DND-41 (cell line): ENCODE results near the gene EGFLAM.
"Not testable (repeated sequence)": the region's sequence is repeated elsewhere in the genome, so short reads cannot be mapped to it uniquely, and the experiment has no call there.

Source experiments
- ATAC-seq: fragments of 200-7000 bp; cut with Tn5 transposase; 3 replicates; pipeline ENCODE4 v1.9.1; 2021; ENCODE audit warnings: low read depth; ENCODE audit not compliant: insufficient read depth
- DNase-seq: peaks from one replicate; pipeline ENCODE4 v3.0.0-alpha.2; 2020
- H2AFZ ChIP-seq: 2 replicates; pipeline ENCODE4 v1.6.0; 2012; ENCODE audit warnings: low read depth, low read length
- H3K27ac ChIP-seq: 2 replicates; pipeline ENCODE4 v1.5.1; 2012; ENCODE audit warnings: low read length, inconsistent platforms
- H3K27me3 ChIP-seq: fragments of 200-600 bp; sonication (generic); 2 replicates; pipeline ENCODE4 v1.6.0; 2012; ENCODE audit warnings: low read length, mild to moderate bottlenecking, inconsistent platforms; ENCODE audit not compliant: insufficient read depth, poor library complexity
- H3K36me3 ChIP-seq: 2 replicates; pipeline ENCODE4 v1.5.1; 2012; ENCODE audit warnings: low read length, inconsistent platforms; ENCODE audit not compliant: insufficient read depth
- H3K4me1 ChIP-seq: 2 replicates; pipeline ENCODE4 v1.5.1; 2012; ENCODE audit warnings: mild to moderate bottlenecking, low read length; ENCODE audit not compliant: insufficient read depth
- H3K4me2 ChIP-seq: 2 replicates; pipeline ENCODE4 v1.6.0; 2012; ENCODE audit warnings: mild to moderate bottlenecking, moderate library complexity, low read length, inconsistent platforms; ENCODE audit not compliant: insufficient read depth
- H3K4me3 ChIP-seq, 2 experiments: fragments of 200-600 bp in 1 of 2; shearing (Covaris generic) in 1 of 2; 2 replicates each; pipeline ENCODE4 v1.5.1; 2012 to 2016; ENCODE audit warnings: inconsistent platforms in 2 of 2, low read length in 2 of 2, mild to moderate bottlenecking in 2 of 2, low read depth in 1 of 2, moderate library complexity in 1 of 2
- H3K79me2 ChIP-seq: 2 replicates; pipeline ENCODE4 v1.6.0; 2012; ENCODE audit warnings: low read length, inconsistent platforms; ENCODE audit not compliant: insufficient read depth
- H3K9ac ChIP-seq: 2 replicates; pipeline ENCODE4 v1.6.0; 2012; ENCODE audit warnings: low read depth, mild to moderate bottlenecking, inconsistent platforms, low read length, moderate library complexity
- H3K9me3 ChIP-seq: 2 replicates; pipeline ENCODE4 v1.5.1; 2012; ENCODE audit warnings: low read length, moderate library complexity, mild to moderate bottlenecking, inconsistent platforms; ENCODE audit not compliant: insufficient read depth, severe bottlenecking
- H4K20me1 ChIP-seq: 2 replicates; pipeline ENCODE4 v1.6.0; 2012; ENCODE audit warnings: low read length; ENCODE audit not compliant: insufficient read depth
- CTCF ChIP-seq: IDR thresholded peaks from 2 replicates; pipeline ENCODE4 v1.5.1; 2012; ENCODE audit warnings: borderline replicate concordance, low read length, moderate library complexity, mild to moderate bottlenecking; ENCODE audit not compliant: poor library complexity, severe bottlenecking; ENCODE audit errors: extremely low read depth
- EZH2 ChIP-seq: IDR thresholded peaks from 3 replicates; pipeline ENCODE4 v1.6.1; 2012; ENCODE audit warnings: borderline replicate concordance, low read depth, mild to moderate bottlenecking, moderate library complexity, low read length, inconsistent platforms; ENCODE audit not compliant: severe bottlenecking

Gene EGFLAM

DNA sequence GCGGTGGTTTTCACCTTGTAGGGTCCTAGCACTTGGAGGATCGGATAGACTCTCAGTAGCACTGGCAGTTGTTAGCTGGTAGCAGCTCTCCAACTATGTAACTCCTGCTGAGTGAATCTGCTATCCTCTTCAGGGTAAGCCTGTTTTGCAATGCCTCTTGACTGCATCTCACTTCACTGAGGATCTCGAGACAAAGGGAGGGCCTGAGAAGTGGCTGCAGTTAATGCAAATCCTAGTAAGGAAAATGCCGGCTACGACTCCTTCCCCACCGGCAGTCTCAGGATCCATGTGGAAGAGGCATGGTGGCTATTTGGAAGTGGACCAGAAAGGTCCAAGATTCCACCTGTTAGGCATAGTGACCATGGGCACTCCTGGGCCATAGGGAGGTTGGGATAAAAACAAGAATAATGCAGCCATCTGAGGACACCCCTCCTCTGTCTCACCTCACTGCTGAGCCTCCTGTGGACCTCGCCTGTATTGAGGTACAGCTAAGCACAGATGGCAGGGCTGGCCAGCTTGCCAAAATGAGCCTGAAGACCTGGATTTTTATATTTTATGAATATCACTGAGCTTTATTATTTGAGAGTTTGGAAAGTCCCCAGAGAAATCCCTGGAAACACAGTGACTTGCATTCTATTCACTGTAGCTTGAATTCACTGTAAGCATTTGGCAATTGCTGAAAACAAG, 152.1 kb downstream of the EGFLAM start:
- H3K4me2 ChIP-seq: no peak overlapping the region
- no peak overlapping the region for H3K4me3 ChIP-seq
- no peak overlapping the region for H3K9ac ChIP-seq
- H3K9me3 ChIP-seq: no peaks in the 10 kb centered on the region
- H4K20me1 ChIP-seq: no peaks in the 10 kb centered on the region; the same call in 1 of the 2 replicates
- H3K27ac ChIP-seq: no peak overlapping the region
- no peak overlapping the region for H2AFZ ChIP-seq
- ATAC-seq (no peak), DNase-seq (no peak)
- H3K4me1 ChIP-seq: no peaks in the 10 kb centered on the region
- H3K36me3 ChIP-seq: no peaks in the 10 kb centered on the region
- TF ChIP-seq CTCF (no peak), EZH2 (no peak)
- no peaks in the 10 kb centered on the region for H3K79me2 ChIP-seq
- no peaks in the 10 kb centered on the region for H3K27me3 ChIP-seq

- Histone ChIP-seq H3K9me3 (no peaks in the 10 kb centered on the region), H3K36me3 (no peaks in the 10 kb centered on the region), H3K4me3 (no peak overlapping the region), H3K27ac (no peak overlapping the region), H2AFZ (no peak overlapping the region), H3K4me1 (no peaks in the 10 kb centered on the region), H4K20me1 (no peaks in the 10 kb centered on the region; the same call in 1 of the 2 replicates), H3K9ac (no peak overlapping the region), H3K4me2 (no peak overlapping the region), H3K27me3 (peaks cover 5% of the 10 kb centered on the region), H3K79me2 (no peaks in the 10 kb centered on the region)
- TF ChIP-seq EZH2: no peak
- no peak for TF ChIP-seq CTCF
- ATAC-seq (no peak), DNase-seq (no peak)
Measured at GRCh38 chr5:38413696-38414095, 155.3 kb downstream of the EGFLAM start.

GRCh38 chr5:38414348-38414747, 156.0 kb downstream of the EGFLAM start:
- Histone ChIP-seq H3K79me2 (no peaks in the 10 kb centered on the region), H3K4me3 (no peak overlapping the region), H3K4me2 (no peak overlapping the region), H3K9me3 (no peaks in the 10 kb centered on the region), H3K9ac (no peak overlapping the region), H3K36me3 (no peaks in the 10 kb centered on the region), H2AFZ (no peak overlapping the region), H4K20me1 (no peaks in the 10 kb centered on the region; the same call in 1 of the 2 replicates), H3K4me1 (no peaks in the 10 kb centered on the region), H3K27ac (no peak overlapping the region), H3K27me3 (peaks cover 11% of the 10 kb centered on the region)
- DNase-seq (no peak), ATAC-seq (no peak)
- TF ChIP-seq CTCF (no peak), EZH2 (no peak)

- H2AFZ ChIP-seq, H3K4me1 ChIP-seq, H3K4me2 ChIP-seq, H3K9me3 ChIP-seq, H3K9ac ChIP-seq, ATAC-seq, H4K20me1 ChIP-seq, H3K79me2 ChIP-seq, H3K27ac ChIP-seq, DNase-seq, H3K4me3 ChIP-seq, H3K36me3 ChIP-seq: not testable (repeated sequence)
- peaks cover 11% of the 10 kb centered on the region for H3K27me3 ChIP-seq
Measured at GRCh38 chr5:38415772-38416171, 157.4 kb downstream of the EGFLAM start.
